Fibroblast of pulmonary artery (primary cell): ENCODE results near the gene MAGEC3.

Experiments
- DNase-seq: peaks from one replicate; pipeline ENCODE4 v3.0.0-alpha.2; 2010; ENCODE audit warnings: low read depth
- H3K4me3 ChIP-seq: replicated peaks from 2 replicates; pipeline ENCODE4 v1.5.1; 2011; ENCODE audit warnings: low read depth, mild to moderate bottlenecking, control low read depth, low read length, moderate library complexity
- TF ChIP-seq, protein P1 (sequence below): IDR thresholded peaks from 2 replicates; pipeline ENCODE4 v1.5.1; 2011; ENCODE audit warnings: mild to moderate bottlenecking, control low read depth, low read length, inconsistent platforms; ENCODE audit errors: missing control alignments

MAGEC3 gene, protein sequence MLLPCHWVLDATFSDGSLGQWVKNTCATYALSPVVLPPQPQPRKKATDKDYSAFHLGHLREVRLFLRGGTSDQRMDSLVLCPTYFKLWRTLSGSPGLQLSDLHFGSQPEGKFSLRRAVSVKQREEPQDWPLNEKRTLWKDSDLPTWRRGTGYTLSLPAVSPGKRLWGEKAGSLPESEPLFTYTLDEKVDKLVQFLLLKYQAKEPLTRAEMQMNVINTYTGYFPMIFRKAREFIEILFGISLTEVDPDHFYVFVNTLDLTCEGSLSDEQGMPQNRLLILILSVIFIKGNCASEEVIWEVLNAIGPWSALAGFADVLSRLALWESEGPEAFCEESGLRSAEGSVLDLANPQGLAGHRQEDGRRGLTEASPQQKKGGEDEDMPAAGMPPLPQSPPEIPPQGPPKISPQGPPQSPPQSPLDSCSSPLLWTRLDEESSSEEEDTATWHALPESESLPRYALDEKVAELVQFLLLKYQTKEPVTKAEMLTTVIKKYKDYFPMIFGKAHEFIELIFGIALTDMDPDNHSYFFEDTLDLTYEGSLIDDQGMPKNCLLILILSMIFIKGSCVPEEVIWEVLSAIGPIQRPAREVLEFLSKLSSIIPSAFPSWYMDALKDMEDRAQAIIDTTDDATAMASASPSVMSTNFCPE

DNA sequence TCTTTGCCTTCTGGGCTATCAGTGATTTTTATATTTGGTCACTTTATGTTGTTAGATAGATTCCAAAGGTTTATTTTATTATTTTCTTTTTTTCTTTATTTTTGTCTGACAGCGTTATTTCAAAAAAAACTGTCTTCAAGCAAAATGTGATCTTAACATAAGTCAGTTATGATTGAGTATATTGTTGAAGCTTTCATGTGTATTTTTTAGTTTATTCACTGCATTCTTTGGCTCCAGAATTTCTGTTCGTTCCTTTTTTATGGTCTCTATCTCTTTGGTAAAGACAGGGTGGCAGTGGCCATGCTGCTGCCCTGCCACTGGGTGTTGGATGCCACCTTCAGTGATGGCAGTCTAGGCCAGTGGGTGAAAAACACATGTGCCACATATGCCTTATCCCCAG is at the start of gene MAGEC3:
Gene MAGEC3, plus strand, starts transcription at position 301 of the 400 bp plus-strand sequence. Its CDS starts 0 bp downstream, at position 301.
- H3K4me3 ChIP-seq: no peak within 1 kb of the TSS
- TF ChIP-seq, protein P1, sequence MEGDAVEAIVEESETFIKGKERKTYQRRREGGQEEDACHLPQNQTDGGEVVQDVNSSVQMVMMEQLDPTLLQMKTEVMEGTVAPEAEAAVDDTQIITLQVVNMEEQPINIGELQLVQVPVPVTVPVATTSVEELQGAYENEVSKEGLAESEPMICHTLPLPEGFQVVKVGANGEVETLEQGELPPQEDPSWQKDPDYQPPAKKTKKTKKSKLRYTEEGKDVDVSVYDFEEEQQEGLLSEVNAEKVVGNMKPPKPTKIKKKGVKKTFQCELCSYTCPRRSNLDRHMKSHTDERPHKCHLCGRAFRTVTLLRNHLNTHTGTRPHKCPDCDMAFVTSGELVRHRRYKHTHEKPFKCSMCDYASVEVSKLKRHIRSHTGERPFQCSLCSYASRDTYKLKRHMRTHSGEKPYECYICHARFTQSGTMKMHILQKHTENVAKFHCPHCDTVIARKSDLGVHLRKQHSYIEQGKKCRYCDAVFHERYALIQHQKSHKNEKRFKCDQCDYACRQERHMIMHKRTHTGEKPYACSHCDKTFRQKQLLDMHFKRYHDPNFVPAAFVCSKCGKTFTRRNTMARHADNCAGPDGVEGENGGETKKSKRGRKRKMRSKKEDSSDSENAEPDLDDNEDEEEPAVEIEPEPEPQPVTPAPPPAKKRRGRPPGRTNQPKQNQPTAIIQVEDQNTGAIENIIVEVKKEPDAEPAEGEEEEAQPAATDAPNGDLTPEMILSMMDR: no peak
- no peak for DNase-seq

DNA sequence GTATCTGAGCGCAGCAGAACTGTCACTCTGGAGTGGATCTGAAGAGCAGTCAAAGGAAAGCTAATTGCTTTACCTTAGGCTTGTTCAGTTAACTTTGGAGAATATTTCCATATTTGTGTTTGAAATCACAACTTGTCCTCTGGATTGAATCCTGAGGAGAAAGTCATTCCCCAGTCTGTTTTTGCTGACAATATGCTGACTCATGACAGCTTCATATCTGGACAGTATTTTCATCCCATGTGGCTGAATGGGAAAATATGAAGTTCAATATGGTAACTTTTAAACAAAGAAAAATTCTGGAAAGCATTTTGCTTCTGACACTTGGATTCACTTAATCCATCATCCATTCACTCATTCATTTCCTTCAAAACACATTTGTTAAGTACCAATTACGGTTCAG is 46.3 kb upstream of the MAGEC3 start:
- TF ChIP-seq, protein P1: no peak
- DNase-seq: peak; percentile 7
- H3K4me3 ChIP-seq: no peak overlapping the region

DNA sequence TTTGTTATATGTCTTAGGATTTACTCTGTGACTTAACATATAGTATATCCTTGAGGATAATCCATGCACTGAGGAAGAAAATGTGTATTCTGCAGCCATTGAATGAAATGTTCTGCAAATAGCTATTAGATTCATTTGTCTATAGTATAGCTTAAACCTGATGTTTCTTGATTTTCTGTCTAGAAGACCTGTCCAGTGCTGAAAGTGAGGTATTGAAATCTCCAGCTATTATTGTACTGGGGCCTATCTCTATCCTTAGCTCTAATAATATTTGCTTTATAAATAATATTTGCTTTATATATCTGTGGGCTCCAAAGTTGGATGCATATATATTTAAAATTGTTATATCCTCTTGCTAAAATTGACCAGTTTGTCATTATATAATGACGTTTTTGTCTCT is 26.7 kb upstream of the MAGEC3 start:
- TF ChIP-seq, protein P1: no peak
- DNase-seq: no peak
- no peak overlapping the region for H3K4me3 ChIP-seq

DNA sequence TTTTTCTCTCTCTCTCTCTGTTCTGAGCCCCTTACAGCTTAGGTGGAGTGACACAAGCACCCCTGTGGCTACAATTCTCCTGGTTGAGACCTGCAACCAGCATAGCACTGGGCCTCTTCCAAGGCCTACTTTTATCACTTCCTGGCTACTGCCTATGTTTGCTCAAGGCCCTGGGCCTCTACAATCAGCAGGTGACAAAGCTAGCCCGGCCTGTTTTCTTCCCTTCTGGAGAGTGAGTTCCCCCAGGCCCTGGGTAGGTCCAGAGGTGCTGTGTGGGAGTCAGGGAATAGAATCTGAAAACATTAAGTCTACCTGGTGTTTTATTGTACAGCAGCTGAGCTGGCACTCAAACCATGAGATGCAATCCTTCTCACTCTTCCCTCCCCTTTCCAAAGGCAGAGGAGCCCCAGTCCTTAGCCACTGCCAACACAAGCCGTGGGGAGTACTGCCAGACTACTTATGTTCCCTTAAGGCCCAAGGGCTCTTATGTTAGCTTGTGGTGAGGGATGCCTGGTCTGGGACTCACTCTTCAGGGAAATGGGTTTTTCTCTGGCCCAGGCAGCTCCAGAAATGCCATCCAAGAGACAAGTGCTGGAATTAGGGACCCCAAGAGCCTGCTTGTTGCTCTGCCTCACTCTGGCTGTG is 23.8 kb upstream of the MAGEC3 start:
- no peak overlapping the region for H3K4me3 ChIP-seq
- no peak for DNase-seq
- TF ChIP-seq, protein P1: no peak

DNA sequence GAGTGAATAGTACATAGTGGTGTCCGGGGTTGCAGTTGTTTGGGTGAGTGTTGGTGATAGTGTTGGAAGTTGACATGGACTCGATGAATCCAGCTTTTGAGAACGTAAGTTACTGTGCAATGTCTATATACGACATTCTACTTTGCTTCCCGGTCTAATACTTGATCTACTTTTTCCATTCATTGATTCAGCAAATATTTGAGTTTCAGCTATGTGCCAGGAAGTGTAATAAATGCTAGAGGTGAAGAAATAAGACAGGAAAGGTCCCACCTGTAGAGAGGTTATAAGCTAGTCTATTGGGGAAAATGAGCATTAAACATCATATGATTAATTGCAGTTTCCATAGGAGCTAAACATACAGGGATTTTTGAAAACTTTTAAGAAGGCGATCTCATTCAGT is 22.2 kb upstream of the MAGEC3 start:
- no peak for DNase-seq
- no peak overlapping the region for H3K4me3 ChIP-seq
- TF ChIP-seq, protein P1: no peak

DNA sequence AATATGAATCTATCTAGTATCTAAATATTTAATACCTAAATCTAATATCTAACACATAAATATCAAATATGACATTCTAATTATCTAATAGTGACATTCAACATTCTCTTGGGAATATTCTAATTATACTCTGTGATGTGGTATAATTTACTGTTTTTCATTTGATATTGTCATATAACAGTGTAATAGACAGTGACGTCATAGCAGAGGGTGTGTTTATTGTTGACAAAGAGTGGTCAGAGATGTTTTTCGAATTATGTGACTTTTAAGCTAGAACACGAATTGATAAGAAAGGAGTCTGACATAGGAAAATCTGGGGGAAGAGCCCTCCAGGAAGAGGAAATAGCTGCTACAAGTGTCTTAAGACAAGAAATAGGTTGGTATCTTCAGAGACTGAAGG is 5.9 kb upstream of the MAGEC3 start:
- no peak for DNase-seq
- H3K4me3 ChIP-seq: no peak overlapping the region
- TF ChIP-seq, protein P1: no peak
